Lung microvascular endothelial cell (primary cell): ENCODE data around the gene RASL11B. TPM values are rescaled to one million over a fixed set of nuclear protein-coding genes. Genes with fewer than 3 reads are reported as not detected.

Source experiments
- DNase-seq, 2 donors: peaks; one replicate each; pipeline versions ENCODE4 v3.0.0 to v3.0.0-alpha.2; 2010; ENCODE audit warnings: low read depth in 2 of 2
- total RNA-seq: library from RNA; depleted of rRNA; stranded (reverse); fragments of >200 nt; gene quantifications from 2 replicates; pipeline ENCODE4 v1.2.1, GENCODE V29; 2014

Gene RASL11B
- total RNA-seq, 1 donor from 2014 or later = under 0.01 TPM

DNA sequence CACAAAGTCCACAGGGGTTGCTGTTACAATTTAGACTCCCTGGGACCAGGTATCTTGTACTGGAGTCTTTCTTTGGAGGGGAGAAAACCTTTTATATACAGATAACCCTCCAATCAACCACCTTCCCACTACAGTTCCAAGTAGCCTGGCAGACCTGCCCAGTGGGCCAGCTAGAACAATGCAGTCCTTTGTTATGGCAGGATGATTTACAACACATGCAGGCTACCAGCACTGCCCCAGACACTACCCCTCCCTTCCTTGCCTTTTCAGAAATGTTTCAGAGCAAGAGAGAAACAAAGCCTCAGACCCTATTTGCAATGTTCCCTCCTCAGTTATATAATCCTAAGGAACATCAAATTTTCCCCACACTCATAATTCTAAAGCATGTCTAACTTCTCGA, 11.1 kb downstream of the RASL11B start:
- DNase-seq = peak in 1 of 2 donors; percentile 13

DNA sequence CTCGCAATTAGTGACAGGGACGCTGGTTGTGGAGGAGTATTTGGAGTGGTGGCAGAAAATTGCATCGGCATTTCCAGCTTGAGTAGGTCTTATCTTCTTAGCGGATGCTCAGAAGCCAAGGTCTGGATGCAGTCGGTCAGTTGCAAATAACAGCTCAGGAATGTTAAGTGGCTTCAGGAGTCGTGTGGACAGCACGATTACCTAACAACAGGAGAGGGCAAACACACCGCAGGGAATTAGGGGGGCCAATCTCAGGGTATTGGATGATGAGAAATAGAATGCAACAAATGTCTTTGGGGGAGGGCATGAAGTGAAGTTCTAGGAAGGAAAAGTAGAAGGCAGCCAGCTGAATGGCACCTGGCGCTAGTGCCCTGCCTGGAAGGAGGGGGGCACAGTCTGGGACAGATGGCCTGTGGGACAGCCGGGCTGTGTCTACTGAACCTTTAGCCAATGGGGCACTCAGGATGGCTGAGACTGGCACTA, 11.8 kb downstream of the RASL11B start:
- DNase-seq = no peak

- no peak for DNase-seq
Measured at GRCh38 chr4:52874948-52875347, 12.8 kb downstream of the RASL11B start.

DNA sequence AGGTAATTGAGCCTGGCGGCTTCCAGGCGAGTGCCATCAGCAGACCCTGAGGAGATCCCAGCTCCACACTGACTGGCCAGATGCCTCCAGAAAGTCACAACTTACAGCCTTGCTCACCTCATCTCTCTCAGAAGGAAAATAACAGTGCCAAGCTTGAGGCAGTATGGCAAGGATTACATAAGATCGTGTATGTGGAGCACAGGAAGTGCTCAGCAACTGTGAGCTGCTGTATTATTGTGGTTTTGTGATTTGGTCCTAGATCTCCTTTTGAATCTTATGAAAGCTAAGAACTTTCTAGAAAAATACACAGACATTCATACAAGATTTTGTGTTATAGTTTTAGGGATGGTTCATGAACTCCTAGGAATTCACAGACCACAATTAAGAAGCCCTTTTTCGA, 14.0 kb downstream of the RASL11B start:
- DNase-seq = no peak

DNA sequence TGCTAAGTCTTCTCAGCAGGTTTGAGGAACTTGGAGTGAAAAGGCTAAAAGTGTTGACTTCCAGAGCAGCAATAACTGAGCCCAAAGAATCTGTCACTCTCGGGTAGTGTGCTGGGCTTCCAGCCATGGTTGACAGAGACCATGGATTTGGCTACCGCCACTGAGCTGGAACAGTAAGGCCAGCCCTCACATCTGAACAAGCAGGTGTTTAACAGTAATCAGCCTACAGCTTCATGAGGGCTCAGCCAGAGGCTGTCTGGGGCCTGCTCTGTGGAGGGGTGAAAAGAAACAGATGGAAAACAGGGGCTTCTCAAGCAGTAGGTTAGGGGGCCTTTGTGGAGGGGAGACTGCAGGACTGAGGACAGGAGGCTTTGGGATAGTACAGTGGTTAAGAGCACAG, 14.9 kb downstream of the RASL11B start:
- DNase-seq = no peak

GRCh38 chr4:52877694-52878093, 15.6 kb downstream of the RASL11B start:
- DNase-seq = no peak

DNA sequence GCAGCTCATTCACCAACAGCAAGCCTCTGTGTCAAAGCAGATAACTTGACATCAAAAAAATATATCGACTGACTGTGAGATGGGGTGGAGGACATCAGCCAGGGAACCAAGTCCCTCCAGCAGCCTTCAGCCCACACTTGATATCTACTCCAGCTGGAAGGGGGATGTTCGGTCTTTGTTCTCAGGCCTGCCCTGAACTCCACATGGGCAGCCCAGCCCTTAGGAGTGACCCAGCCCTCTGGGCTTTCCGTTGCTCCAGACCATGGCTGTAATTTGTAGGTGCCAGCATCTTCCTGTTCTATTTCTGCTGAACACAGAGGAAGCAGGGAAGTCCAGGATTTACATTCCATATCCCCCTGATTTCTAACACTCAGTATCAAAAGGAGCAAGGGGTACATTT, 17.4 kb downstream of the RASL11B start:
- no peak for DNase-seq

GRCh38 chr4:52880994-52881393, 18.9 kb downstream of the RASL11B start:
- DNase-seq = no peak

GRCh38 chr4:52883183-52883621, 21.1 kb downstream of the RASL11B start:
- DNase-seq = no peak

GRCh38 chr4:52883707-52884669, 21.9 kb downstream of the RASL11B start:
- no peak for DNase-seq

DNA sequence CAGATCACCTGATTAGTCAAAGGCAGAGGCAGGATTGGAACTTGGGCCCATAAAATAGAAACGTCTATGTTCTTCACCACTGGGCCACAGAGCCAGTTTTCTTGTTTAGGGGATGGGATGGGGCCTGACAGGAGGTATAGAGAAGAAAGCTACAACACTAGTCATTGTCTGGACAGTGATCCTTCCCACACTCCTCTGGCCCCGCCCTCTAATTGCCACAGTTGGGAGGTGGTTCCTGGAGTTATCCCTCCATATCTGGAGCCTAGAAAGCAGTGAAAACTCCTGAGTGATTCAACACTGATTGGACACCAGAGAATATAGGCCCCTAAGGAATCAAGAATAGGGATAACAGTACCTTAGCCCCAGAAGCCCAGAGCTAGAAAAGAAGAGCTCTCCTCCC, 22.9 kb downstream of the RASL11B start:
- DNase-seq = no peak

DNA sequence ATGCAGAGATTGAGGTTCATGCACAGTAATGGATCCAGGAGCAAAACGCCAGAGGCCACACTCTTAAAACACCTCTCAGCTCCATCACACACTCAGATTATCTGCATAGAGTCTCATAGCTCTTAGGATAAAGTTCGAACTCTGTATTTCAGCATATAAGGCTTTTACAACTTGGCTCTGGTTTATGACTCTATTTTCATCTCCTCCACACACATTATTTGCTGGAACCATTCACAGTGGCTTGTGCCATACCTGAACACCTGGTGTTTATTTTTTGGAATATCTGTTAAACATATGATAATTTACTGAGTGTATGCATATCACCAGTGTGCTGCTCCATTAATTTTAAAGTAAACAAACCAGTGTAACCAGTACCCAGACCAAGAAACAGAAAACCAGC, 27.2 kb downstream of the RASL11B start:
- DNase-seq = no peak

GRCh38 chr4:52889778-52890520, 27.8 kb downstream of the RASL11B start:
- DNase-seq = peak in 1 of 2 donors; percentile 8

DNA sequence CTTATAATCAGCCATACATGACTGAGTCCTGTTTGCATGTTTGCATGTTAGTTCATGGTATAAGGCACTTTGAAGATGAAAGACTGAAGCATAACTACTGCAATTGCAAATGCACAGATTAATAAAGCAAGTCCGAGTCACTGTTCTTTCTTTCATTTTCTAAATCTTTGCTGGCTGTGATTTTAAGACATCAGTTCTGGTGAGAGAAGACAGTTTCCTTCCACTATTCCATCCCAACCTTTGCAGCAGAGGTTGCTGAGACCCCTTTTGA, 28.3 kb downstream of the RASL11B start:
- DNase-seq = no peak

DNA sequence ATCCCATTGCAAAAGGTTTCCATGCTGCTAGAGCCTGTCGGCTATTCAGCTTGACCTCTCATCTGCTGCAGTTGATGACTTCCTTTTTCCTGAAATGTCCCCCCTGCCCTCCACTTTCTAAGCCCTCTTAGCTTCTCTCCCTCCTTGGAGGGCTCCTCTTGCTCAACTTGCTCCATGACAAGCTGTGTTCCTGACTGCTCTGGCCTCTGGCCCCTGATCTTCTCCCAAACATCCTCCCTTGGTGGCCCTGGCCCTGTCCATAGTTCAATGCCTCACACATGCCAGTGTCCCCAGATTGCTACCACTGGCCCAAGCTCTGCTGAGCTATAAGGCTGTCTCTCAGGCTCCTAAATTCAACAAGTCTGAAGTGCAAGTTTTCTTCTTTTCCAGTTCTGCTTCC, 29.6 kb downstream of the RASL11B start:
- no peak for DNase-seq

- DNase-seq = no peak
Measured at GRCh38 chr4:52892880-52893279, 30.8 kb downstream of the RASL11B start.

DNA sequence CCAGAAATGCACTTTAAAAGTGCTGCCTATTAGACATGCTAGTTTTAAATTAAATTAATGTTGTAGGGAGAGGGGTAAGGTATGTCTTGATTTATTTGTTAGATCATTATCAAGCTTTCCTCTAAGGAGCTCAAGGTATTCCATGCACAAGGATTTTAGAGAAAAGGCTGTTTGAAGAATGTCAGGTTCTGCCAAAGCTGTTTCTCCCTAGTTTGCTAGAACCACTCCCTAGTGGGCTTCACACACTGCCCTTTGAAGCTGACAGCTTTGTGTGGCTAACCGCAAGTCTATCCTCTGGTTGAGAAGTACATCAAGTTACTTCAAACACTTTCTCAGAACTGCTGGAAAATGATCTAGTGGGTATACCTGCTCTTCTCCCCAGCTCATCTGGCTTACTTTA, 32.3 kb downstream of the RASL11B start:
- DNase-seq = no peak

- no peak for DNase-seq
Measured at GRCh38 chr4:52903273-52903672, 41.2 kb downstream of the RASL11B start.

DNA sequence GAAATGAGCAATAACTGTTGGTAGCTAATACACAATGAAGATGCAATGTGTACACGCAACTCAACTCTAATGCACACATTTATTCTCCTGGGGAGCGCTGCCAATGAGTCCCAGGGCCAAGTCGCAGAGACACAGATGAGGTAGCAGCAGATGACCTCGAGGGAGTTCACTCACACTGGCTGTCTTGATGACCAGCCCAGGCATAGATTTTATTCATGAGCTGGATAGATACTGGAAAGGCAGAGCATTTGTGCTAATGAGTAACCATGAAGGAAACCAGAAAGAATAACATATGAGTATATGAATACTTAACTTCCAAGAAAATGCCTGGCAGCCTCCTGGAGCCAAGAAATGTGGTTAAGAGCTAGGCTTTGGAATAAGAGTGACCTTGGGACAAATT, 42.3 kb downstream of the RASL11B start:
- DNase-seq = no peak

DNA sequence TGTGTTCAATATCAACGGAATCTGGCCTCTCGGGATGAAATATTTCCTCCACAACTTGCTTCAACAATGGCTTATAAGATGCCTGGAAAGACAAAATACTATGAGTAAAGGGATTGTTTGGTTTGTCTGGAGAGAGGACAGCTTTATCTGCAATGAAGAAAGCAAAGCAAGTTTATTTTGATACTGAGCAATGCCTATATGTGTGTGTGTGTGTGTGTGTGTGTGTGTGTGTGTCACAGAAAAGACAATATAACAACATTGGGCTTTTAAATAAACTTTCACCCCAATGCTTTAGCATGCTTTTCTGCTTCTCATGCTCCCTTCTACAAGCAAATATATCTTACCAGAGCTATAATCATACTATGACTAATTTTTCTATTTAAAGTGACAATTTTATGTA, 45.4 kb downstream of the RASL11B start:
- DNase-seq = no peak

DNA sequence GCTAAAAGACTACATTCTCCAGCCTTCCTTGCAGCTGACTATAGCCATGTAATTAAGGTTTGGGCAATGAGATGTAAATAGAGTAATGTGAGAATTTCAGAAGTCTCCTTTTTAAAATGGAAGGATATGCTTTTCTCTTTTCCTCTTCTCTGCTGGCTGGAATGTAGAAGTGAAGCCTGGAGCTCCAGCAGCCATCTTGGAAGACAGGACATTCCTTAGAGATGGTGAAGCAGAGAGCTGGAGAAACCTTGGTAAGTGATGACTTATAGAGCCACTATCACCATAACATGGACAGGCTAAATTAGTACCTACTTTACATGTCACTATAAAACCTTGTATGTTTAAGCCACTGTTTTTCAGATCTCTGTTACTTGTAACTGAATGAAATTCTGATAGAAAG, 48.0 kb downstream of the RASL11B start:
- DNase-seq = no peak

DNA sequence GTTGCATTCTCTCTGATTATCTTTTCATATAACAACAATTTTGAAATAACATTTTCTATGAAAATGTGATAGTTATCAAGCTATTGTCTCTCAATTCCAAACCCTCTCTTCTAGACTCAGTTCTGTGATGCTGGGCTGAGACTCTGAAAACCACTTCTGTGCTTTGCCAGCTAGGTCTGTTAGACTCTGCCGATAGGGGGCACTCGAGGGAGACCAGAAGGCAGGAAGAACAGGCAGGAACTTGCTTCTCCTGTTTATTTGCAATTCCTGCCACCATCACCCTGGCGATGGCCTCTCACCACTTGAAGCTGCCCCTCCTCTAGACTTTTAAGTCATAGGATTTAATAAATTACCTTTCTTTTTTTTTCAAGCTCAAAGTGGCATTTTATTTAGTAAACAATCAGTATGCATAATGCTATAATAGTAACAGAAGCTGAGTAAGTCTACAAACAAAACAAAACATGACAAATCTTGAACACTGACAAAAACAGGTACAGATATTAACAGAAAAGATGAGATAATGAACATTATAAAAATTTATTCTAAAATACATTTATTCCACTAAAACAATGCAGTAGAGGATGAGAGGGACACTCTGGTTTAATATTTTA, 49.7 kb downstream of the RASL11B start:
- peak; percentile 76 to 86 for DNase-seq
